ENCODE measurements around the gene PRDM11. TPM values are rescaled to one million over a fixed set of nuclear protein-coding genes. Genes with fewer than 3 reads are reported as not detected.

PRDM11 gene
- total and polyA plus RNA-seq, 10 of the 15 experiments (the other 5 are each of a cell fraction or from before 2014, with no cell fraction given): 0.03 to 2.4 (median 0.53) TPM

DNA sequence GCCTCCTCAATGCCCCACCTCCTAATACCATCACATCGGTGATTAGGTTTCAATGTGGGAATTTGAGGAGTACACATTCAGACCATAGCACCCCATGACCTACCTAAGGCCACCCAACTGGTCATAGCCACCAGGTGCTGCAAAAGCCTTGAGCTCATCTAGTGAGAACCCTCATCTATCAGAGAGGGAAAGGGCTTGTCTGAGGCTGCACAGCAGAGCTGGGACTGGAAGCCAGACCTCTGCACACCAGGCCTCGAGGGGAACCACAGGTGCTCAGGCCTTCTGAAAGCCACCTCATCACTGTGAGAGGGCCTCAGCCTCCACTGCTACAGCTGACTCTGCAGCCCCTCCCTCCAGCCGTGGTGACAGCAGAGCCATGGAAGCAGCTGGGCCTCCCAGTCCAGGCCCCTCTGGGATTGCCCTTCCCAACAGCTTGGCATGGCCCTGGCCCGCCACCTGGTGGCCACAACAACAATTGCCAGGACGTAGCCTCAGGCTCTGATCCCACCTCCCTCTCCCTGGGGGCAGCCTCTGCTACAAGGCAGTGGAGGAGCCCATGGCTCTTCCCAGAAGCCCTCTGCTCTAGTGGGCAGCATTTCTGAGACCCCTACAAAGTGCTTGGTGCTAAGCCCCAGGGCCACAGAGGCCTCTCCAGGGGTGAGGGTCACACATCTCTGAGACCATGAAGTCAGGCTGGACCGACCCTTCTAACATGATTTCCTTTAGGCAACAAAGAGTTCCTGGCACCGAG is 41.0 kb upstream of the PRDM11 start:
- ChIA-PET CTCF (interaction anchor here (0.7 to 17.9 kb wide), 20 partner anchors 9 to 742 kb away, joined by 3 to 571 read pairs (median 4); no protein-coding TSS in a partner anchor), POLR2A (no interaction called here), RAD21 (ENCODE audit: unreplicated experiment) (interaction anchor here (0.9 to 5.1 kb wide), 6 partner anchors 161 to 194 kb away, joined by 3 to 105 read pairs (median 8); no protein-coding TSS in a partner anchor), SMC1A (ENCODE audit: uncharacterized antibody, unreplicated experiment) (interaction anchor here (0.7 to 5.2 kb wide), 7 partner anchors 16 to 233 kb away, joined by 3 to 80 read pairs (median 4); no protein-coding TSS in a partner anchor)
- Histone ChIP-seq H3K36me3 (ENCODE audit: control insufficient read depth in 2 of 2, insufficient read depth in 2 of 2, low read length in 1 of 2) (no peaks in the 10 kb centered on the region), H3K27ac (ENCODE audit: control insufficient read depth, insufficient read depth) (no peak overlapping the region), H2AFZ (ENCODE audit: control insufficient read depth, low read depth, low read length) (no peak overlapping the region), H3K9me3 (replicated peaks; ENCODE audit: control insufficient read depth, insufficient read depth, low read length) (no peaks in the 10 kb centered on the region), H3K4me1 (ENCODE audit: control insufficient read depth, insufficient read depth, low read length) (peaks cover 7% of the 10 kb centered on the region; the same call in 1 of the 2 replicates), H3K4me2 (ENCODE audit: control insufficient read depth, insufficient read depth) (no peak overlapping the region), H3K79me2 (ENCODE audit: control insufficient read depth, insufficient read depth, low read length) (no peaks in the 10 kb centered on the region), H3K9ac (ENCODE audit: control insufficient read depth, insufficient read depth, low read length) (no peak overlapping the region), H4K20me1 (ENCODE audit: control insufficient read depth, insufficient read depth) (0 out of 2 replicates have a peak, but pooled peaks cover 1% of the 10 kb centered on the region), H3K27me3 (replicated peaks in 1 of 2; ENCODE audit: control insufficient read depth in 2 of 2, insufficient read depth in 2 of 2, low read length in 1 of 2) (no peaks in the 10 kb centered on the region; a peak in 1 of 4 replicates), H3K4me3 (no peak overlapping the region)
- TF ChIP-seq RAD21 (IDR thresholded peaks at IDR 0.05; ENCODE audit: insufficient read depth, low read depth, low read length) (peak; percentile 70), RBBP5 (conservative IDR thresholded peaks at IDR 0.05) (no peak), LARP7 (IDR thresholded peaks at IDR 0.05) (no peak), IKZF1 (conservative IDR thresholded peaks at IDR 0.05) (0 out of 2 replicates have a peak, but pooled peaks have one; percentile 12), SMC3 (IDR thresholded peaks at IDR 0.05; ENCODE audit: borderline replicate concordance, low read length) (peak; percentile 87)
- TF ChIP-seq, protein P1, sequence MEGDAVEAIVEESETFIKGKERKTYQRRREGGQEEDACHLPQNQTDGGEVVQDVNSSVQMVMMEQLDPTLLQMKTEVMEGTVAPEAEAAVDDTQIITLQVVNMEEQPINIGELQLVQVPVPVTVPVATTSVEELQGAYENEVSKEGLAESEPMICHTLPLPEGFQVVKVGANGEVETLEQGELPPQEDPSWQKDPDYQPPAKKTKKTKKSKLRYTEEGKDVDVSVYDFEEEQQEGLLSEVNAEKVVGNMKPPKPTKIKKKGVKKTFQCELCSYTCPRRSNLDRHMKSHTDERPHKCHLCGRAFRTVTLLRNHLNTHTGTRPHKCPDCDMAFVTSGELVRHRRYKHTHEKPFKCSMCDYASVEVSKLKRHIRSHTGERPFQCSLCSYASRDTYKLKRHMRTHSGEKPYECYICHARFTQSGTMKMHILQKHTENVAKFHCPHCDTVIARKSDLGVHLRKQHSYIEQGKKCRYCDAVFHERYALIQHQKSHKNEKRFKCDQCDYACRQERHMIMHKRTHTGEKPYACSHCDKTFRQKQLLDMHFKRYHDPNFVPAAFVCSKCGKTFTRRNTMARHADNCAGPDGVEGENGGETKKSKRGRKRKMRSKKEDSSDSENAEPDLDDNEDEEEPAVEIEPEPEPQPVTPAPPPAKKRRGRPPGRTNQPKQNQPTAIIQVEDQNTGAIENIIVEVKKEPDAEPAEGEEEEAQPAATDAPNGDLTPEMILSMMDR (IDR thresholded peaks at IDR 0.05 in 2 of 3, conservative IDR thresholded peaks at IDR 0.05 in 1 of 3; ENCODE audit: control insufficient read depth in 2 of 3, extremely low read depth in 1 of 3, insufficient read depth in 1 of 3, low read depth in 3 of 3, low read length in 3 of 3): peak; percentile 89 to 92 (median 91)
- DNase-seq (ENCODE audit: low read depth, low spot score): no peak
- no peak for FAIRE-seq
- ATAC-seq: peak; percentile 79
- WGBS (ENCODE audit: insufficient coverage, insufficient replicate concordance, low lambda C conversion rate, missing lambda C conversion rate): 13% methylated on average over 7 of the region's 7 CpGs
- intact Hi-C loops (cut with micrococcal nuclease; ENCODE audit: unreplicated experiment): no loop called here
- no TSS peak for BruUV-seq (replicated peaks)
- in situ Hi-C loops (cut with MboI): loop anchor here (5.0 kb wide), 2 partner anchors 168 to 227 kb away; no protein-coding TSS in a partner anchor
